Activated T-helper 1 cell treated with anti-CD3 and anti-CD28 coated beads, Interleukin-2, amount 50 U/mL, for 16 hours (primary cell): ENCODE results near the gene FREM1.

Experiments
- DNase-seq, 2 donors: peaks; one replicate each; pipeline ENCODE4 v3.0.0-alpha.2; 2020; ENCODE audit warnings: low read depth in 1 of 2, low spot score in 1 of 2

FREM1 gene

GRCh38 chr9:14713187-14713767 lies 197.0 kb downstream of the FREM1 start:
- no peak for DNase-seq

DNA sequence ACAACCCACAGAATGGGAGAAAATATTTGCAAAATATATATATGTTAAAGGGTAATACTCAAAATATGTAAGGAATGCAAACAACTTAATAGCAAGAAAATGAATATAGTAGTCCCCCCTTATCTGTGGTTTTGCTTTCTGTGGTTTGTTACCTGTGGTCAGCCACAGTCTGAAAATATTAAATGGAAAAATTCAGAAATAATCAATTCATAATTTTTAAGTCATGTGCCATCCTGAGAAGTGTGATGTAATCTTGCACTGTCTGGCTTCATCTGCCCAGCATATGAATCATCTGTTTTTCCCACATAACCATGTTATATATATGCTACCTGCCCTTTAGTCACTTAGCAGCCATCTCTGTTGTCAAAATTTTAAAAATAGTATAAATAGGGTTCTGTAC lies 199.4 kb downstream of the FREM1 start:
- DNase-seq, result no peak

DNA sequence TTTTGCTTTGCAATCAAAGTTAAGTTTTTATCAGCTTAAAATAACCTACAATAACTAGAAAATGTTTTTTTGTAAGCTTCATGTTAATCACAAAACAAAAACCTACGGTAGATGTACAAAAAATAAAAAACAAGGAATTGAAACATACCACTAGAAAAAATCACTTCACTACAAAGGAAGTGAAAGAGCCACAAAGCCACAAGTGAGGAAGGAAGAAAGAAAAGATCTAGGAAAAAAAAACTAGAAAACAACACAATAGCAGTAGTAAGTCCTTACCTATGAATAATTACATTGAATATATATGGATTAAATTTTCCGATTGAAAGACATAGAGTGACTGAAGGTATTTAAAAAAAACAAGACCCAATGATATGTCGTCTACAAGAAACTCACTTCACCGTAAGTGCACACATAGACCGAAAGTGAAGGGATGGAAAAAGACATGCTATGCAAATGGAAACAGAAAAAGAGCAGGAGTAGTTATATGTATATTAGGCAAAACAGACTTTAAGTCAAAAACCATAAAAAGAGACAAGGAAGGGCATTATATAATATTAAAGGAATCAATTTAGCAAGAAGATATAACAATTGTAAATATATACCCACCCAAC lies 203.6 kb downstream of the FREM1 start:
- no peak for DNase-seq

DNA sequence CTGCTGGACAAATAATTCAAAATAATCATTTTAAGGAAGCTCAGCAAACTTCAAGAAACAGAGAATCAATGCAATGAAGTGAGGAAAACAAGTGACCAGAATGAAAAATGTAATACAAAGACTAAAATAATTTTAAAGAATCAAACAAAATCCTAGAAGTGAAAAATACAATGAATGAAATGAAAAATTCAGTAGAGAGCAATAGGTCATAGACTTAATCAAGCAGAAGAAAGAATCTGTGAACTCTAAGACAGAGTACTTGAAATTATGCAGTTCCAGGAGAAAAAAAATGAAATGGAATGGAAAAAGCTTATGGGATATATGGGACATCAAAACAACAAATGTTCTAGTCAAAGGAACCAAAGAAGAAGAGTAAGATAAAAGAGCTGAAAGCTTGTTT lies 205.1 kb downstream of the FREM1 start:
- DNase-seq, result no peak

DNA sequence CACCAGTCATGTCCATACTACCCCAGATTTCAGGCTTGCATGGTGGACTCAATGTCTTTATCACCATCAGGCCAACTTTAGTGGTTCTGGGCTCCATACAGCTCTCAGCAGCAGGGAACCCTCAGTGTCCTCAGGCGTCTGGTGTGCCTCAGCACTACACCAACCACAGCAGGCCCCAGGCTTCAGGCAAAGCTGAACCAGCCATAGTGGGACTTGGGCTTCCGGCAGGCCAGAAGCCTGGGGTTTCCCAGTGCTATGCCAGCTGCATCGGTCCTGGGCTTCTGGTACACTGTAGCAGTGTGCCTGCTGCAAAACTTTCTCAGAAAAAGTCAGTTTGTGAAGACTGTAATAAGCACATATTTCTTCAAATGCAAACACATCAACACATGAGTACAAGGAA lies 205.9 kb downstream of the FREM1 start:
- DNase-seq, result no peak

- no peak for DNase-seq
Measured at GRCh38 chr9:14702200-14702720, 208.0 kb downstream of the FREM1 start.

- peak; percentile 21 to 28 for DNase-seq
Measured at GRCh38 chr9:14693251-14693861, 216.9 kb downstream of the FREM1 start, which contains the start of gene ZDHHC21. Gene ZDHHC21 (minus strand): TSS chr9:14693432. CDS start chr9:14674340, 19,092 bp downstream.

DNA sequence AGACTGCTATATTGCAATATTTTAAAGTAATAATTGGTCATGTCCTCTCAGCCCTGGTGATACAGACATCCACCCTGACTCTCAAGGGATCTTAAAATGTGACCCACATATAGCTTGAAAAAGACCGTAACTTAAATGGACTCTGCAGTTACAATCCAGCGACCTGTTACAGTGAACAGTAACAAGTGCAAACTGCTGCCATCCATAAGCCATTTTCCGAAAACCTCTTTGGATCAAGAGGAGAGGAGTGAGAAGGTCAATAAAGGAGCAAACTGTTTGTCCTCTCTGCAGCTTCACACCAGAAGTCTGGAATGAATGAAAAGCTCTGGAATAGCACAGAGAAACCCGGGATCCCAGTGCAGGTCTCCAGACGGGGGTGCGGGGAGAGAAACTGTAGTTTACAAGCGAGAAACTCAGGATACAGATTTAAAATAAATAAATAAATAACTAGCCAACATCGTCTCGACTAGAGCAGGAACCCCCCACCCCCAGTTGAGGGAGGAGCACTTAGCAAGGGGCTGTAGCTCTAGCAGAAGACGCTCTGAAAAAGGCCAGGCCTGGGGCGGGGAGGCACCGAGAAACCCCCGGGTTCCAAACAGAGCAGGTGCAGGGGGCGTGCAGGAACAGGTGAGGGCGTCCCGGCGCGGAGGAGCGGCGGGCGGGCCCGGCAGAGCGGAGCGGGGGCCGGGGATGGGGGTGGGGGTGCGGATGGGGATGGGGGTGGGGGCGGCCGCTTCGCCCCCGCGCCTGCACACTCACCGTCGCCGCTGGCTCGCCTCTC lies 217.6 kb downstream of the FREM1 start:
- no peak for DNase-seq

DNA sequence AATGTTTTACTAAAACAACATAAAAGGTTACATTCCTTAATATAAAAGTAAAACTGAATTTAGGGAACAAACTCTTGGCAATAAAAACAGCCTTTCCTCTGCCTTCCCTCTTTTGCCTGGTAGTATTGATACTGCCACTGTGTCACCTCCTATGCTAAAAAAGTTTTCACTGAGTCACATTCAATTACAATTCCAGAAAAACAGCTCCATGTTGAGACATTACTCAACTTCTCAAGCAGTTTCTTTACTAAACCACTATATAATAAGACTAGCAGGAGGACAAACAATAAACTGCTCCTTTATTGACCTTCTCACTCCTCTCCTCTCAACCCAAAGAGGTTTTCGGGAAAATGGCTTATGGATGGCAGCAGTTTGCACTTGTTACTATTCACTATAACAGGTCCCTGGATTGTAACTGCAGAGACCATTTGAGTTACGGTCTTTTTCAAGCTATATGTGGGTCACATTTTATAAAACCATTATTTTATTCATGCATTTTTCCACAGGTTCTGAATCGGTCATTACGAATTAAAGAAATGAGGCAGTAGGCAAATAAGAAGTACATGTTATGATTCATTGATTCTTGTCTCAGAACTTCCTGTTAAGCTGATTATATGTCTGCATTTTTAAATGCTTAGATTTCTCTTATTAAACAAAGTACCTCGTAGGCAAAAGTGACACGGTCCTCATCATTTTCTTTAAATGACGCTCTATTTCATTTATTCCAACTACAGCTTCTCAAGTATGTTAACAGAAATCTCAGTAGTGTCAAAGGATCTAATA lies 219.1 kb downstream of the FREM1 start:
- no peak for DNase-seq

DNA sequence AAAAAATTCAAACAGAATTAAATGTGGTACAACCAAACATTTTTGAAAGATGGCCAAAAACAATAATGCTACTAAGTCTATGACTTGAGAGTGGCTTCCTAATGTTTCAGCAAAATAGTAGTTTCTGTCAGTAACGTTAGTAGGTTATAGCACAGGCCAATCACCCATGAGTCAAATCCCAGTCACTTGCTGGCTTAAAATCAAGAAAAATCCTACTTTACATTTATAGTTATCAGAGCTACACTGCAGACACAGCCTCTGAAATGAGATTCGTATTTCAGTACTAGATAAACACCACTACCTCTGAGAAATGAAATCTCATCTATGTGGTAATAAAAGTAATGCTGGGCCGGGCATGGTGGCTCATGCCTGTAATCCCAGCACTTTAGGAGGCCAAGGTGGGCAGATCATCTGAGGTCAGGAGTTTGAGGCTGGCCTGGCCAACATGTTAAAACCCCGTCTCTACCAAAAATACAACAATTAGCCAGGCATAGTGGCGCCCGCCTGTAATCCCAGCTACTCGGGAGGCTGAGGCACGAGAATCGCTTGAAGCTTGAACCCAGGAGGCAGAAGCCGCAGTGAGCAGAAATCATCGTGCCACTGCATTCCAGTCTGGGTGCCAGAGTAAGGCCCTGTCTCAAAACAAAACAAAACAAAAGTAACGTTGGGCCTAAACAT lies 223.0 kb downstream of the FREM1 start:
- no peak for DNase-seq

DNA sequence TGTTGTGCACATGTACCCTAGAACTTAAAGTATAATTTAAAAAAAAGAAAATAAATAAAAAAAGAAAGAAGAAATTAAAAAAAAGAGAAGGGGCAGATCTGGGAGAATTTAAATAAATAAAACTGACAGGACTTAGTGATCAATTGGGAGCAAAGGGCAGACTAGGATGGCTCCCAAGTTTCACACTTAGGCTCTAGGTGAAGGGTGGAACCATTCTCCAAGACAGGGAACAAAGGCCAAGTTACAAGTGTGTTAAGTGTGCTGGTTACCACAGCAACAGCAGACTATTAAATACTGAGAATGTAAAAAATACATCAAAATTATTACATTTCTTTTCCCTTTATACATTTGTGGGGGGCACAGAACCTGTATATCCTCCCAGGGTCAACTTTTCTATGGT lies 224.1 kb downstream of the FREM1 start:
- no peak for DNase-seq
